Measurements from ENCODE around the gene MRPL58.

Gene MRPL58

DNA sequence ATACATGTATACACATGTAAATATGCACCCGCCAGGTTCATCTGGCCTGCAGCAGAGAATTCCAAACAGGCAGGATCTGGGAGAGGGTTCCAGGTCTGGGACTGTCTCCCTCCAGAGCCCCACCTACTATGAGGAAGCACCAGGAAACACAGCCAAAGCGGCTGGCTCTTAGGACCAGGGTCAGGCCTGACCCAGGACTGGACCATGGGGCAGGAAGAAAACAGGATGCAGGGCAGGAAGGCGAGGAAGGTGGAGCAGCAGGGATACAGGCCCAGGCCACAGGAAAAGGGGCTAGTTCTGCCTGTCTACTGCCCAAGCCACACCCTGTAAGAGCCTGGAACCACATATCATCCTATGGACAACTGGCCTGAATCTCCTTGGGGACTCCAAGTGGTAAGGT lies 42.1 kb upstream of the MRPL58 start:
- H3K4me1 ChIP-seq: peaks cover 0 to 29% (median 17%) of the 10 kb centered on the region in 4 donors
- no peak for TF ChIP-seq CTCF (IDR thresholded peaks at IDR 0.05)
- H3K27me3 ChIP-seq: peaks cover 0 to 44% of the 10 kb centered on the region in 2 donors
- DNase-seq: no peak
- no peaks in the 10 kb centered on the region for H3K9me3 ChIP-seq
- H3K36me3 ChIP-seq: no peaks in the 10 kb centered on the region
- intact Hi-C loops (cut with DNase I; ENCODE audit: low total_unique reads): no loop called here
- no peak overlapping the region for H3K27ac ChIP-seq
- H3K4me3 ChIP-seq: no peak overlapping the region

DNA sequence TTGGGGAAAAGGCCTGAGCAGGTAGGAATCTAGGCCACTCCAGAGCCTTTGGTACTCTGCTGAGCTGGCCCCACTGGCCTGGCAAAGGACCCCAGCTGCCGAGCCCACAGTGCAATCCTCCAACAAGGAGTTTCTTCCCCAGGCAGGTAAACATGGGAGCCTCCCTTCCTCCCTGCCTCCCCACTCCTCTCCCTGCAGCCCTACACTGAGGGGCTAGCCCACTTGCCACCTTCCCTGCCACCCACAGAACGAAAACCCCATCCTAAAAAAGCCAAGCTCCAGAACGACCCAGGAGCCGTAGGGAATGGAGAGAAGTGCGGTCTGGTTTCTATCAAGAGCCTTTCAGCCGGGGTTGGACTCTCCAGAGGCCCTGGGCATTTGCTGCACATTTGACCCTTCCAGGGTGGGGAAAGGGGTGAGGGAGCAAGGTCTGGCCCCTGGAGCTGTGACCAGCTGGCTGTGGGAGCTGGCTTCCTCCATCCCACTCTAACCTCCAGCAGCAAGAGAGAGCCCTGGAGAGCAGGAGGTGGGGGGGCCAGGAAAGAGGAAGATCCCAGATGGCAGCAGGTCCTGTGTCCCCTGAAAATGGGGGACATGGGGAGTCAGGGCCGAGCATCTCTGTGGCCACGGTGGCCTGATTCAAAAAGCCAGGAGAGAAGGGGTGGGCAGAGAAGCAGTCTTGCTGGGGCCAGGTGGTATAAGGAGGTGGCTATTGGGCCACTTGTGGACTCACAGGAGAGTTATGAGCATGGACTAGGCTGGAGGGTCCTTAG lies 41.2 kb upstream of the MRPL58 start:
- H3K4me3 ChIP-seq: peak overlapping the region; percentile 55 to 72
- H3K27ac ChIP-seq: no peak overlapping the region
- no peak for DNase-seq

GRCh38 chr17:74971842-74972106 lies 40.7 kb upstream of the MRPL58 start:
- DNase-seq: no peak
- Histone ChIP-seq H3K9me3 (no peaks in the 10 kb centered on the region), H3K4me1 (peaks cover 0 to 29% (median 17%) of the 10 kb centered on the region in 4 donors), H3K27ac (no peak overlapping the region), H3K4me3 (peak overlapping the region; percentile 55 to 72), H3K36me3 (no peaks in the 10 kb centered on the region), H3K27me3 (peaks cover 0 to 44% of the 10 kb centered on the region in 2 donors)
- intact Hi-C loops (cut with DNase I; ENCODE audit: low total_unique reads): no loop called here
- no peak for TF ChIP-seq CTCF (IDR thresholded peaks at IDR 0.05)

More for the DNA sequence above, 41.2 kb upstream of the MRPL58 start:
- TF ChIP-seq CTCF (IDR thresholded peaks at IDR 0.05): no peak
- Histone ChIP-seq H3K4me1 (peaks cover 0 to 29% (median 17%) of the 10 kb centered on the region in 4 donors), H3K36me3 (no peaks in the 10 kb centered on the region), H3K9me3 (no peaks in the 10 kb centered on the region), H3K27me3 (peaks cover 0 to 44% of the 10 kb centered on the region in 2 donors)
- intact Hi-C loops (cut with DNase I; ENCODE audit: low total_unique reads): no loop called here

GRCh38 chr17:74972107-74972972 lies 40.1 kb upstream of the MRPL58 start, which contains the start of gene HID1:
HID1 (minus strand) TSS chr17:74972759; CDS start chr17:74972656, 103 bp downstream.
- peak within 1 kb of the TSS in 1 of 2 donors; percentile 32 for H3K27ac ChIP-seq
- peaks cover 0 to 44% of the 10 kb centered on the region in 2 donors for H3K27me3 ChIP-seq
- no peaks in the 10 kb centered on the region for H3K9me3 ChIP-seq
- H3K4me1 ChIP-seq: peaks cover 0 to 29% (median 17%) of the 10 kb centered on the region in 4 donors
- intact Hi-C loops (cut with DNase I; ENCODE audit: low total_unique reads): no loop called here
- DNase-seq: no peak
- no peaks in the 10 kb centered on the region for H3K36me3 ChIP-seq
- no peak for TF ChIP-seq CTCF (IDR thresholded peaks at IDR 0.05)
- peak within 1 kb of the TSS; percentile 55 to 72 for H3K4me3 ChIP-seq

DNA sequence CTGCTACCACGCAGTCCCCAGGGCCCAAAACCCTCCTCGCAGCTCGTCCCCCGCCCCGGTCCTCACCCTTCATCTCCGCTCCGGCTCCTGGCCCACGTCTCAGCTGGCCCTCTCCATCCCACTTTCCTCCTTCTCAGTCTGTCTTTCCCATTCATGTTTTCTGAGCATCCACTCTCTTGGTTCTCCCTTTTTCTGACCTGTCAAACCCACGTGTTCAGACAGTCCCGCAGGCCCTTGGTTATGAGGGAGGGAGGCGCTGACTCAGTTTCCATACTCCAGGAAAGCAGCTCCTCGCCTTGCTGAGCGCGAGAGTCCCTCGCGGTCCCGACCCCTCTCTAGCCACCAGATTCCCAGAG lies 39.5 kb upstream of the MRPL58 start:
- no peaks in the 10 kb centered on the region for H3K36me3 ChIP-seq
- no peak for TF ChIP-seq CTCF (IDR thresholded peaks at IDR 0.05)
- peak overlapping the region; percentile 55 to 72 for H3K4me3 ChIP-seq
- H3K4me1 ChIP-seq: peaks cover 0 to 29% (median 17%) of the 10 kb centered on the region in 4 donors
- intact Hi-C loops (cut with DNase I; ENCODE audit: low total_unique reads): no loop called here
- no peaks in the 10 kb centered on the region for H3K9me3 ChIP-seq
- peaks cover 0 to 44% of the 10 kb centered on the region in 2 donors for H3K27me3 ChIP-seq
- no peak for DNase-seq
- H3K27ac ChIP-seq: no peak overlapping the region
